GM23338 (cell line): ENCODE data around the gene ZNF212. TPM values are rescaled to one million over a fixed set of nuclear protein-coding genes. Genes with fewer than 3 reads are reported as not detected.

Experiments
- ATAC-seq: fragments of 200-7000 bp; cut with Tn5 transposase; 3 replicates; pipeline ENCODE4 v1.9.1; 2020
- DNase-seq: peaks from one replicate; pipeline ENCODE4 v3.0.0-alpha.2; 2015; ENCODE audit warnings: low spot score
- H2AFZ ChIP-seq: fragments of 200-600 bp; sonication (generic); 2 replicates; pipeline ENCODE4 v1.8.0; 2016; ENCODE audit warnings: antibody characterized with exemption, mild to moderate bottlenecking, moderate library complexity
- H3F3A ChIP-seq: fragments of 200-600 bp; sonication (generic); replicated peaks from 2 replicates; pipeline ENCODE4 v1.8.0; 2017; ENCODE audit warnings: antibody characterized with exemption, mixed run types, low read depth
- H3K27ac ChIP-seq: fragments of 200-600 bp; sonication (generic); 2 replicates; pipeline ENCODE4 v1.6.1; 2016; ENCODE audit warnings: low read depth
- H3K27me3 ChIP-seq: fragments of 200-600 bp; sonication (generic); 2 replicates; pipeline ENCODE4 v1.8.0; 2016; ENCODE audit warnings: mild to moderate bottlenecking, mixed run types, moderate library complexity; ENCODE audit not compliant: insufficient read depth
- H3K36me3 ChIP-seq: fragments of 200-600 bp; sonication (generic); 2 replicates; pipeline ENCODE4 v1.8.0; 2016; ENCODE audit warnings: mild to moderate bottlenecking; ENCODE audit not compliant: insufficient read depth
- H3K4me1 ChIP-seq: fragments of 200-600 bp; sonication (generic); 2 replicates; pipeline ENCODE4 v1.8.0; 2016; ENCODE audit warnings: mild to moderate bottlenecking, moderate library complexity; ENCODE audit not compliant: insufficient read depth
- H3K4me2 ChIP-seq: fragments of 200-600 bp; sonication (generic); 2 replicates; pipeline ENCODE4 v1.7.1; 2017; ENCODE audit warnings: mixed run types
- H3K4me3 ChIP-seq: fragments of 200-600 bp; sonication (generic); 2 replicates; pipeline ENCODE4 v1.6.1; 2016; ENCODE audit warnings: mixed run types
- H3K79me2 ChIP-seq: fragments of 200-600 bp; sonication (generic); replicated peaks from 2 replicates; pipeline ENCODE4 v1.8.0; 2017; ENCODE audit warnings: mild to moderate bottlenecking; ENCODE audit not compliant: insufficient read depth
- H3K9me2 ChIP-seq: fragments of 200-600 bp; sonication (generic); 2 replicates; pipeline ENCODE4 v1.8.0; 2017; ENCODE audit not compliant: insufficient read depth
- H4K20me1 ChIP-seq: fragments of 200-600 bp; sonication (generic); replicated peaks from 2 replicates; pipeline ENCODE4 v1.8.0; 2017; ENCODE audit warnings: mild to moderate bottlenecking; ENCODE audit not compliant: insufficient read depth
- H3K27ac Mint-ChIP-seq: 2 replicates; pipeline ENCODE4 v1.8.0; 2020; ENCODE audit warnings: inconsistent platforms, mild to moderate bottlenecking, moderate library complexity, mixed read lengths
- H3K27me3 Mint-ChIP-seq: 3 replicates; pipeline ENCODE4 v1.8.0; 2022; ENCODE audit warnings: low read depth, mild to moderate bottlenecking, moderate library complexity, mixed read lengths, inconsistent platforms; ENCODE audit not compliant: insufficient read depth, poor library complexity
- H3K36me3 Mint-ChIP-seq: 3 replicates; pipeline ENCODE4 v1.8.0; 2021; ENCODE audit warnings: low read depth, mild to moderate bottlenecking, inconsistent platforms, moderate library complexity, mixed read lengths
- H3K4me1 Mint-ChIP-seq: 3 replicates; pipeline ENCODE4 v1.8.0; 2020; ENCODE audit warnings: mild to moderate bottlenecking, inconsistent platforms, mixed read lengths
- H3K4me3 Mint-ChIP-seq: 3 replicates; pipeline ENCODE4 v1.8.0; 2021; ENCODE audit warnings: moderate library complexity, mild to moderate bottlenecking, inconsistent platforms, mixed read lengths
- H3K9me3 Mint-ChIP-seq: 3 replicates; pipeline ENCODE4 v1.8.0; 2020; ENCODE audit warnings: moderate library complexity, mild to moderate bottlenecking, inconsistent platforms, mixed read lengths
- CREB1 ChIP-seq: fragments of 250-450 bp; sonication (Bioruptor Pico); IDR thresholded peaks from 2 replicates; pipeline ENCODE4 v1.5.0; 2020; ENCODE audit warnings: low read depth, mild to moderate bottlenecking, moderate library complexity
- CTCF ChIP-seq, 2 experiments: fragments of 200-600 bp in 1 of 2; sonication (generic) in 1 of 2; conservative IDR thresholded peaks; 2 replicates each; pipeline versions ENCODE4 v1.5.1 to v1.6.1; 2016 to 2017; ENCODE audit warnings: antibody characterized with exemption in 2 of 2, low read depth in 2 of 2, mild to moderate bottlenecking in 2 of 2, moderate library complexity in 1 of 2
- EZH2 ChIP-seq: fragments of 200-600 bp; sonication (generic); IDR thresholded peaks from one replicate; pipeline ENCODE4 v1.8.0; 2017; ENCODE audit warnings: antibody characterized with exemption, mild to moderate bottlenecking, low read depth; ENCODE audit not compliant: unreplicated experiment
- EZH2phosphoT487 ChIP-seq: fragments of 200-600 bp; sonication (generic); IDR thresholded peaks from one replicate; pipeline ENCODE4 v1.8.1; 2018; ENCODE audit warnings: antibody characterized with exemption; ENCODE audit not compliant: unreplicated experiment
- JUNB ChIP-seq: IDR thresholded peaks from one replicate; pipeline ENCODE4 v1.6.1; 2016; ENCODE audit warnings: antibody characterized with exemption; ENCODE audit not compliant: unreplicated experiment
- STAT1 ChIP-seq: IDR thresholded peaks from one replicate; pipeline ENCODE4 v1.6.1; 2016; ENCODE audit warnings: antibody characterized with exemption; ENCODE audit not compliant: unreplicated experiment
- ZNF114 ChIP-seq: fragments of 250-450 bp; sonication (Bioruptor Pico); IDR thresholded peaks from 2 replicates; pipeline ENCODE4 v1.5.0; 2020; ENCODE audit warnings: mild to moderate bottlenecking, moderate library complexity
- polyA plus RNA-seq: library from polyadenylated mRNA; unstranded; fragments of >200 nt; fragmentation: Nextera tagmentation; extraction: Ambion mirVana; gene quantifications from 2 replicates; pipeline ENCODE4 v1.2.1, GENCODE V29; 2016
- total RNA-seq: library from RNA; depleted of rRNA; stranded (reverse); fragments of >200 nt; shearing (Covaris generic); gene quantifications from 2 replicates; pipeline ENCODE4 v1.2.3, GENCODE V29; 2014
- TF ChIP-seq, protein P1 (sequence below): IDR thresholded peaks from 2 replicates; pipeline ENCODE4 v1.6.1; 2016; ENCODE audit warnings: antibody characterized with exemption
- TF ChIP-seq, protein P2 (sequence below): IDR thresholded peaks from one replicate; pipeline ENCODE4 v1.6.1; 2018; ENCODE audit warnings: antibody characterized with exemption; ENCODE audit not compliant: unreplicated experiment

Gene ZNF212
- total and polyA plus RNA-seq, 2 experiments from 2014 or later = 10.8 to 18.9 TPM

DNA sequence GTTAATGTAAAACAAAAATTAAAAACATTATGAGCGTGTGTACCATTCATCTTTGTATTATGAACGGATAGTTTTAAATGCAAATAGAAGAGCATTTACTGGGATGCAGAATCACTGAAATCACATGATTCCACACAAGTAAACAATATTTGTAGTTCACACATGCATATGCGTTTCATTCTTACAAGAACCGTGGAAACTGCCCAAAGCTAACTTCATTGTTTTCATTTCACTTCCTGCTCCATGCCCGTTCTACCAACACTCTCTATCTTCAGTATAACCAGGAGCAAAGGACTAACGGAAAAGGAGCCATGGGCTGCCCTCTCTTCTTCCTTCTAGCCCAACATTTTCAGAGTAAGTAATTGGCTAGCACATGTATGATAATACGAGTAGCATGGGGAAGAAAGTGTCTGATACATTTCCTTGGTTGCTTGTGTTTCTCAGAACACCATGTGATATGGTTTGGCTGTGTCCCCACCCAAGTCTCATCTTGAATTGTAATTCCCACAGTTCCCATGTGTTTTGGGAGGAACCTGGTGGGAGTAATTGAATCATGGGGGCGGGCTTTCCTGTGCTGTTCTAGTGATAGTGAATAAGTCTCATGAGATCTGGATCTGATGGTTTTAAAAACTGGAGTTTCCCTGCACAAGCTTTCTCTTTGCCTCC lies 61.3 kb downstream of the ZNF212 start:
- Mint-ChIP-seq H3K27me3 (peaks cover 1% of the 10 kb centered on the region), H3K4me3 (no peak overlapping the region), H3K27ac (no peak overlapping the region), H3K9me3 (peaks cover 16% of the 10 kb centered on the region), H3K4me1 (peaks cover 6% of the 10 kb centered on the region), H3K36me3 (peaks cover 5% of the 10 kb centered on the region; the same call in 1 of the 3 replicates)
- DNase-seq (no peak), ATAC-seq (no peak)
- TF ChIP-seq CTCF (conservative IDR thresholded peaks at IDR 0.05; ENCODE audit: low read depth in 2 of 2) (no peak), EZH2 (no peak), STAT1 (no peak), CREB1 (no peak), EZH2phosphoT487 (no peak)
- TF ChIP-seq, protein P1, sequence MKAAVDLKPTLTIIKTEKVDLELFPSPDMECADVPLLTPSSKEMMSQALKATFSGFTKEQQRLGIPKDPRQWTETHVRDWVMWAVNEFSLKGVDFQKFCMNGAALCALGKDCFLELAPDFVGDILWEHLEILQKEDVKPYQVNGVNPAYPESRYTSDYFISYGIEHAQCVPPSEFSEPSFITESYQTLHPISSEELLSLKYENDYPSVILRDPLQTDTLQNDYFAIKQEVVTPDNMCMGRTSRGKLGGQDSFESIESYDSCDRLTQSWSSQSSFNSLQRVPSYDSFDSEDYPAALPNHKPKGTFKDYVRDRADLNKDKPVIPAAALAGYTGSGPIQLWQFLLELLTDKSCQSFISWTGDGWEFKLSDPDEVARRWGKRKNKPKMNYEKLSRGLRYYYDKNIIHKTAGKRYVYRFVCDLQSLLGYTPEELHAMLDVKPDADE = no peak
- TF ChIP-seq, protein P2, sequence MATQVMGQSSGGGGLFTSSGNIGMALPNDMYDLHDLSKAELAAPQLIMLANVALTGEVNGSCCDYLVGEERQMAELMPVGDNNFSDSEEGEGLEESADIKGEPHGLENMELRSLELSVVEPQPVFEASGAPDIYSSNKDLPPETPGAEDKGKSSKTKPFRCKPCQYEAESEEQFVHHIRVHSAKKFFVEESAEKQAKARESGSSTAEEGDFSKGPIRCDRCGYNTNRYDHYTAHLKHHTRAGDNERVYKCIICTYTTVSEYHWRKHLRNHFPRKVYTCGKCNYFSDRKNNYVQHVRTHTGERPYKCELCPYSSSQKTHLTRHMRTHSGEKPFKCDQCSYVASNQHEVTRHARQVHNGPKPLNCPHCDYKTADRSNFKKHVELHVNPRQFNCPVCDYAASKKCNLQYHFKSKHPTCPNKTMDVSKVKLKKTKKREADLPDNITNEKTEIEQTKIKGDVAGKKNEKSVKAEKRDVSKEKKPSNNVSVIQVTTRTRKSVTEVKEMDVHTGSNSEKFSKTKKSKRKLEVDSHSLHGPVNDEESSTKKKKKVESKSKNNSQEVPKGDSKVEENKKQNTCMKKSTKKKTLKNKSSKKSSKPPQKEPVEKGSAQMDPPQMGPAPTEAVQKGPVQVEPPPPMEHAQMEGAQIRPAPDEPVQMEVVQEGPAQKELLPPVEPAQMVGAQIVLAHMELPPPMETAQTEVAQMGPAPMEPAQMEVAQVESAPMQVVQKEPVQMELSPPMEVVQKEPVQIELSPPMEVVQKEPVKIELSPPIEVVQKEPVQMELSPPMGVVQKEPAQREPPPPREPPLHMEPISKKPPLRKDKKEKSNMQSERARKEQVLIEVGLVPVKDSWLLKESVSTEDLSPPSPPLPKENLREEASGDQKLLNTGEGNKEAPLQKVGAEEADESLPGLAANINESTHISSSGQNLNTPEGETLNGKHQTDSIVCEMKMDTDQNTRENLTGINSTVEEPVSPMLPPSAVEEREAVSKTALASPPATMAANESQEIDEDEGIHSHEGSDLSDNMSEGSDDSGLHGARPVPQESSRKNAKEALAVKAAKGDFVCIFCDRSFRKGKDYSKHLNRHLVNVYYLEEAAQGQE = no peak
- no peak overlapping the region for H3K4me3 ChIP-seq
- no peaks in the 10 kb centered on the region for H3F3A ChIP-seq
- H3K4me1 ChIP-seq = no peaks in the 10 kb centered on the region; the same call in 1 of the 2 replicates
- H3K27me3 ChIP-seq = no peaks in the 10 kb centered on the region
- no peaks in the 10 kb centered on the region for H4K20me1 ChIP-seq
- no peak overlapping the region; the same call in 1 of the 2 replicates for H2AFZ ChIP-seq
- H3K4me2 ChIP-seq = no peak overlapping the region
- no peak overlapping the region for H3K27ac ChIP-seq
- no peaks in the 10 kb centered on the region for H3K9me2 ChIP-seq
- no peaks in the 10 kb centered on the region for H3K36me3 ChIP-seq
- H3K79me2 ChIP-seq = no peaks in the 10 kb centered on the region

- H3K36me3 Mint-ChIP-seq = peaks cover 5% of the 10 kb centered on the region; the same call in 1 of the 3 replicates
- DNase-seq (no peak), ATAC-seq (no peak)
- peaks cover 6% of the 10 kb centered on the region for H3K4me1 Mint-ChIP-seq
- no peak overlapping the region for H3K27ac Mint-ChIP-seq
- no peaks in the 10 kb centered on the region for H3K36me3 ChIP-seq
- H3K4me2 ChIP-seq = no peak overlapping the region
- H3K4me3 Mint-ChIP-seq = no peak overlapping the region
- H3K9me3 Mint-ChIP-seq = peaks cover 16% of the 10 kb centered on the region
- no peak overlapping the region for H2AFZ ChIP-seq
- no peak overlapping the region for H3K27ac ChIP-seq
- no peaks in the 10 kb centered on the region for H4K20me1 ChIP-seq
- H3K79me2 ChIP-seq = no peaks in the 10 kb centered on the region
- H3K9me2 ChIP-seq = no peaks in the 10 kb centered on the region
- H3F3A ChIP-seq = no peaks in the 10 kb centered on the region
- H3K27me3 Mint-ChIP-seq = no peaks in the 10 kb centered on the region
- no peak overlapping the region for H3K4me3 ChIP-seq
- no peaks in the 10 kb centered on the region; the same call in 1 of the 2 replicates for H3K4me1 ChIP-seq
- no peaks in the 10 kb centered on the region for H3K27me3 ChIP-seq
- TF ChIP-seq JUNB = no peak
- no peak for TF ChIP-seq ZNF114 (CRISPR knock-in tag)
- no peak for TF ChIP-seq CREB1
Observed at GRCh38 chr7:149302222-149302621, 62.8 kb downstream of the ZNF212 start.
